Suprapubic skin (tissue), 3 donors: ENCODE data around the gene PIAS4.

ENCODE experiments used
- CTCF ChIP-seq, 2 donors: fragments of 200-600 bp in 1 of 2; fragments of 450-650 bp in 1 of 2; sonication (generic) in 1 of 2; IDR thresholded peaks; one replicate each; pipeline ENCODE4 v1.5.1; 2016 to 2019; ENCODE audit warnings: antibody characterized with exemption in 2 of 2, mild to moderate bottlenecking in 1 of 2, moderate library complexity in 1 of 2
- EP300 ChIP-seq: sonication (generic); formaldehyde crosslinking; IDR thresholded peaks from one replicate; pipeline ENCODE4 v1.6.1; 2017; ENCODE audit warnings: antibody characterized with exemption

- TF ChIP-seq EP300 = no peak
- no peak for TF ChIP-seq CTCF (IDR thresholded peaks at IDR 0.05)
These were observed 31.3 kb downstream of the PIAS4 start for GRCh38 chr19:4038661-4039423.
